Liver (tissue), 9 donors: ENCODE measurements around the gene NFIX. TPM values are rescaled to one million over a fixed set of nuclear protein-coding genes. Genes with fewer than 3 reads are reported as not detected.

Experiments used
- DNase-seq: peaks from one replicate; pipeline ENCODE4 v3.0.0-alpha.2; 2017; ENCODE audit warnings: low spot score
- H3K27ac ChIP-seq, 2 donors: one replicate each; pipeline ENCODE4 v1.7.0; 2013; ENCODE audit warnings: inconsistent platforms in 2 of 2, low read length in 2 of 2, control low read depth in 1 of 2, low read depth in 1 of 2, mild to moderate bottlenecking in 1 of 2
- H3K27me3 ChIP-seq, 4 donors: one replicate each; pipeline versions ENCODE4 v1.6.1 to v1.7.0; 2013; ENCODE audit warnings: low read length in 3 of 4, inconsistent platforms in 1 of 4, mild to moderate bottlenecking in 1 of 4, moderate library complexity in 1 of 4; ENCODE audit not compliant: control insufficient read depth in 4 of 4, insufficient read depth in 4 of 4
- H3K36me3 ChIP-seq, 4 donors: one replicate each; pipeline versions ENCODE4 v1.6.1 to v1.7.0; 2013; ENCODE audit warnings: low read length in 3 of 4, mild to moderate bottlenecking in 3 of 4, low read depth in 1 of 4, moderate library complexity in 1 of 4; ENCODE audit not compliant: control insufficient read depth in 4 of 4, insufficient read depth in 3 of 4
- H3K4me1 ChIP-seq, 4 donors: one replicate each; pipeline versions ENCODE4 v1.6.1 to v1.7.0; 2013; ENCODE audit warnings: low read length in 3 of 4, mild to moderate bottlenecking in 3 of 4, moderate library complexity in 1 of 4; ENCODE audit not compliant: control insufficient read depth in 4 of 4, insufficient read depth in 4 of 4
- H3K4me3 ChIP-seq, 3 donors: one replicate each; pipeline versions ENCODE4 v1.6.1 to v1.7.0; 2013; ENCODE audit warnings: low read length in 3 of 3, control low read depth in 1 of 3, low read depth in 1 of 3, mild to moderate bottlenecking in 1 of 3
- H3K9ac ChIP-seq, 2 donors: one replicate each; pipeline ENCODE4 v1.7.0; 2013; ENCODE audit warnings: low read length in 2 of 2, mild to moderate bottlenecking in 2 of 2, moderate library complexity in 2 of 2, control low read depth in 1 of 2, low read depth in 1 of 2
- H3K9me3 ChIP-seq, 4 donors: one replicate each; pipeline versions ENCODE4 v1.6.1 to v1.7.0; 2013; ENCODE audit warnings: low read length in 3 of 4; ENCODE audit not compliant: control insufficient read depth in 4 of 4
- EGR1 ChIP-seq, 2 donors: IDR thresholded peaks; 2 replicates each; pipeline ENCODE4 v1.6.1; 2016 to 2018; ENCODE audit warnings: antibody characterized with exemption in 2 of 2, low read depth in 2 of 2
- FOXA1 ChIP-seq: IDR thresholded peaks from 2 replicates; pipeline ENCODE4 v1.6.1; 2016; ENCODE audit warnings: antibody characterized with exemption
- FOXA2 ChIP-seq: IDR thresholded peaks from 2 replicates; pipeline ENCODE4 v1.6.1; 2016; ENCODE audit warnings: antibody characterized with exemption
- GABPA ChIP-seq, 2 donors: IDR thresholded peaks in 1 of 2; conservative IDR thresholded peaks in 1 of 2; 2 replicates each; pipeline ENCODE4 v1.6.1; 2016; ENCODE audit warnings: antibody characterized with exemption in 2 of 2, mild to moderate bottlenecking in 1 of 2, moderate library complexity in 1 of 2
- HNF4A ChIP-seq, 2 donors: conservative IDR thresholded peaks; 2 replicates each; pipeline ENCODE4 v1.6.1; 2016; ENCODE audit warnings: antibody characterized with exemption in 2 of 2, mild to moderate bottlenecking in 2 of 2
- HNF4G ChIP-seq: IDR thresholded peaks from 2 replicates; pipeline ENCODE4 v1.6.1; 2016; ENCODE audit warnings: antibody characterized with exemption
- JUND ChIP-seq, 2 donors: IDR thresholded peaks; 2 replicates each; pipeline ENCODE4 v1.6.1; 2016; ENCODE audit warnings: antibody characterized with exemption in 2 of 2
- NR2F2 ChIP-seq: IDR thresholded peaks from 2 replicates; pipeline ENCODE4 v1.6.1; 2016; ENCODE audit warnings: antibody characterized with exemption
- RAD21 ChIP-seq, 2 donors: IDR thresholded peaks; 2 replicates each; pipeline ENCODE4 v1.6.1; 2016; ENCODE audit warnings: antibody characterized with exemption in 2 of 2, mild to moderate bottlenecking in 2 of 2
- RXRA ChIP-seq, 2 donors: IDR thresholded peaks; 2 replicates each; pipeline ENCODE4 v1.6.1; 2017 to 2018; ENCODE audit warnings: antibody characterized with exemption in 2 of 2, mild to moderate bottlenecking in 1 of 2
- SP1 ChIP-seq: IDR thresholded peaks from 2 replicates; pipeline ENCODE4 v1.6.1; 2018; ENCODE audit warnings: antibody characterized with exemption, mild to moderate bottlenecking
- TAF1 ChIP-seq: conservative IDR thresholded peaks from 2 replicates; pipeline ENCODE4 v1.6.1; 2016; ENCODE audit warnings: antibody characterized with exemption, mild to moderate bottlenecking
- YY1 ChIP-seq: IDR thresholded peaks from 2 replicates; pipeline ENCODE4 v1.6.1; 2016; ENCODE audit warnings: antibody characterized with exemption, mild to moderate bottlenecking
- WGBS: extraction: QIAGEN DNeasy Blood & Tissue Kit; methylation state at CpG from one replicate; pipeline ENCODE4 v1.1.7; 2013; 5-methylcytosine and 5-hydroxymethylcytosine counted together
- polyA plus RNA-seq, 2 donors: library from polyadenylated mRNA; stranded (reverse) in 1 of 2; unstranded in 1 of 2; fragments of 200-250 nt in 1 of 2; fragments of >200 nt in 1 of 2; fragmentation: Nextera tagmentation in 1 of 2; extraction: Ambion mirVana in 1 of 2; gene quantifications; one replicate each; pipeline versions ENCODE4 v1.2.1 to v1.2.3, GENCODE V29; 2013 to 2015
- total RNA-seq, 2 donors: library from RNA; depleted of rRNA; stranded (reverse); fragments of >200 nt; gene quantifications; one replicate each; pipeline ENCODE4 v1.2.3, GENCODE V29; 2014
- TF ChIP-seq, protein P1 (sequence below): fragments of 150-350 bp; IDR thresholded peaks from 2 replicates; pipeline ENCODE4 v1.5.1; 2017; ENCODE audit warnings: improper control_type of control experiment, low read depth, low read length; ENCODE audit not compliant: missing input control
- TF ChIP-seq, protein P2 (sequence below): IDR thresholded peaks from 2 replicates; pipeline ENCODE4 v1.6.1; 2016; ENCODE audit warnings: antibody characterized with exemption
- TF ChIP-seq, protein P3 (sequence below): IDR thresholded peaks from 2 replicates; pipeline ENCODE4 v1.6.1; 2016; ENCODE audit warnings: antibody characterized with exemption
- TF ChIP-seq, protein P4 (sequence below): IDR thresholded peaks from 2 replicates; pipeline ENCODE4 v1.6.1; 2016; ENCODE audit warnings: antibody characterized with exemption
- TF ChIP-seq, protein P5 (sequence below): IDR thresholded peaks from 2 replicates; pipeline ENCODE4 v1.6.1; 2016; ENCODE audit warnings: antibody characterized with exemption, mild to moderate bottlenecking
- donor health status: healthy.
- donor health status: healthy.
- donor health status: healthy.
- donor health status: healthy.
- donor health status: healthy.

NFIX gene
- total and polyA plus RNA-seq, 4 donors: 3.3 to 18.4 (median 12.6) TPM

DNA sequence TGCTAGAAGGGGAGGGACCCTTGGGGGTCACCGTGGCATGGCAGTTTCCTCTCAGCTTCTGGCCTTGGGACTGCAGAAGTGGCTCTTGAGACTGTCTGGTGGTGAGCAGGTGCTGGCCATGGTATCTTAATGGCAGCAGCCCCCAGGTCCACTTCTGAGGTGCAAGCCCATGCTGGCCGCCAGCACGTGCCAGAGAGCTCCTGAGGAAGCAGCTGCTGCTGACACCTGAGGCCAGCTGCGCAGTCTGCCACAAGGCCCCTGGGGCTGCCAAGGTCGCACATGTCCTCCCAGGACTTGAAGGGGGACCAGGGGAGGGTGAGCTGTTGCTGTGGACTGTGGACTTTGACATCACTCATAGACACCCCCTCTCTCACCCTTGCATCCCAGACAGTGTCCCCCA lies 48.0 kb downstream of the NFIX start:
- peaks cover 1 to 12% (median 11%) of the 10 kb centered on the region in 4 donors for H3K4me1 ChIP-seq
- H3K27ac ChIP-seq: no peak overlapping the region
- DNase-seq: no peak
- no peaks in the 10 kb centered on the region for H3K27me3 ChIP-seq
- H3K9me3 ChIP-seq: no peaks in the 10 kb centered on the region
- no peak overlapping the region for H3K4me3 ChIP-seq
- TF ChIP-seq EGR1 (IDR thresholded peaks at IDR 0.05; ENCODE audit: low read depth in 2 of 2): no peak
- TF ChIP-seq GABPA (IDR thresholded peaks at IDR 0.05 in 1 of 2, conservative IDR thresholded peaks at IDR 0.05 in 1 of 2): no peak
- TF ChIP-seq, protein P1, sequence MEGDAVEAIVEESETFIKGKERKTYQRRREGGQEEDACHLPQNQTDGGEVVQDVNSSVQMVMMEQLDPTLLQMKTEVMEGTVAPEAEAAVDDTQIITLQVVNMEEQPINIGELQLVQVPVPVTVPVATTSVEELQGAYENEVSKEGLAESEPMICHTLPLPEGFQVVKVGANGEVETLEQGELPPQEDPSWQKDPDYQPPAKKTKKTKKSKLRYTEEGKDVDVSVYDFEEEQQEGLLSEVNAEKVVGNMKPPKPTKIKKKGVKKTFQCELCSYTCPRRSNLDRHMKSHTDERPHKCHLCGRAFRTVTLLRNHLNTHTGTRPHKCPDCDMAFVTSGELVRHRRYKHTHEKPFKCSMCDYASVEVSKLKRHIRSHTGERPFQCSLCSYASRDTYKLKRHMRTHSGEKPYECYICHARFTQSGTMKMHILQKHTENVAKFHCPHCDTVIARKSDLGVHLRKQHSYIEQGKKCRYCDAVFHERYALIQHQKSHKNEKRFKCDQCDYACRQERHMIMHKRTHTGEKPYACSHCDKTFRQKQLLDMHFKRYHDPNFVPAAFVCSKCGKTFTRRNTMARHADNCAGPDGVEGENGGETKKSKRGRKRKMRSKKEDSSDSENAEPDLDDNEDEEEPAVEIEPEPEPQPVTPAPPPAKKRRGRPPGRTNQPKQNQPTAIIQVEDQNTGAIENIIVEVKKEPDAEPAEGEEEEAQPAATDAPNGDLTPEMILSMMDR: no peak
- no peak for TF ChIP-seq RXRA (IDR thresholded peaks at IDR 0.05)
- no peak for TF ChIP-seq RAD21 (IDR thresholded peaks at IDR 0.05)
- TF ChIP-seq, protein P2, sequence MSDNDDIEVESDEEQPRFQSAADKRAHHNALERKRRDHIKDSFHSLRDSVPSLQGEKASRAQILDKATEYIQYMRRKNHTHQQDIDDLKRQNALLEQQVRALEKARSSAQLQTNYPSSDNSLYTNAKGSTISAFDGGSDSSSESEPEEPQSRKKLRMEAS: no peak
- TF ChIP-seq JUND (IDR thresholded peaks at IDR 0.05): no peak
- WGBS: 76% methylated on average over 5 of the region's 5 CpGs
- H3K9ac ChIP-seq: no peak overlapping the region
- peaks cover 0 to 2% (median 0%) of the 10 kb centered on the region in 4 donors for H3K36me3 ChIP-seq

DNA sequence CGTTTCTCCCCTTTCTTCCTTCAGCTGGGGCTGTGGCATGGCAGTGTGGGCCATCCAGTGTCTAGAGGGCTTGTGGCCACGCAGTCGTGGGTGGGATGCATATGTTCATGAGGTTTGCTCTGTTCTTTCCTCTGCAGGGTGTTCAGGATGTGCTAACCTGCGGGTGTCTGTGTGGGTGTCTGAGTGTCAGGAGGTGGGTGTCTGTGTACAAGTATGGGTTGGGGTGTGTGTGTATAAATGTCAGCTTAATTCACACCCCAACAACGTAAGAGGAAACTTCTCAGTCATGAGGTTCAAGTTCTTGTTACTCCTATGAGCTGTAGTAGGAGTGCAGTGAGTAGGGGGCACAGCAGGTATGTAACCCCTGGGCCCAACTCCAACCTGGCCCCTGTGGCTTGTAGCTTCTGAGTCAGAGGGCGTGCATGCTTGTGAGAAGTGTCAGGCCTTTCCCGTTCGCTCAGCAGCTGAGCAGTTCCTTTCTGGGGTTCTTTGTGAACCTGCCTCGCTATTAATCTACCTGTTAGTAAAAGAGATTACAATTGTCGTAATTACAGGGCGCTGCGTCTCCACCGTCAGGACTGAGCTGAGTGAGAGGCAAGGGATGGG lies 49.1 kb downstream of the NFIX start:
- no peak overlapping the region for H3K9ac ChIP-seq
- no peak overlapping the region for H3K4me3 ChIP-seq
- no peak for DNase-seq
- H3K27ac ChIP-seq: no peak overlapping the region
- TF ChIP-seq EGR1 (IDR thresholded peaks at IDR 0.05; ENCODE audit: low read depth in 2 of 2) (no peak), SP1 (no peak), HNF4G (no peak), FOXA1 (no peak), FOXA2 (no peak), NR2F2 (no peak), YY1 (no peak), HNF4A (conservative IDR thresholded peaks at IDR 0.05) (no peak), JUND (IDR thresholded peaks at IDR 0.05) (no peak), RAD21 (IDR thresholded peaks at IDR 0.05) (no peak), RXRA (IDR thresholded peaks at IDR 0.05) (no peak), TAF1 (no peak)
- TF ChIP-seq, protein P3, sequence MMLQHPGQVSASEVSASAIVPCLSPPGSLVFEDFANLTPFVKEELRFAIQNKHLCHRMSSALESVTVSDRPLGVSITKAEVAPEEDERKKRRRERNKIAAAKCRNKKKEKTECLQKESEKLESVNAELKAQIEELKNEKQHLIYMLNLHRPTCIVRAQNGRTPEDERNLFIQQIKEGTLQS: no peak
- TF ChIP-seq, protein P2: no peak
- TF ChIP-seq, protein P4, sequence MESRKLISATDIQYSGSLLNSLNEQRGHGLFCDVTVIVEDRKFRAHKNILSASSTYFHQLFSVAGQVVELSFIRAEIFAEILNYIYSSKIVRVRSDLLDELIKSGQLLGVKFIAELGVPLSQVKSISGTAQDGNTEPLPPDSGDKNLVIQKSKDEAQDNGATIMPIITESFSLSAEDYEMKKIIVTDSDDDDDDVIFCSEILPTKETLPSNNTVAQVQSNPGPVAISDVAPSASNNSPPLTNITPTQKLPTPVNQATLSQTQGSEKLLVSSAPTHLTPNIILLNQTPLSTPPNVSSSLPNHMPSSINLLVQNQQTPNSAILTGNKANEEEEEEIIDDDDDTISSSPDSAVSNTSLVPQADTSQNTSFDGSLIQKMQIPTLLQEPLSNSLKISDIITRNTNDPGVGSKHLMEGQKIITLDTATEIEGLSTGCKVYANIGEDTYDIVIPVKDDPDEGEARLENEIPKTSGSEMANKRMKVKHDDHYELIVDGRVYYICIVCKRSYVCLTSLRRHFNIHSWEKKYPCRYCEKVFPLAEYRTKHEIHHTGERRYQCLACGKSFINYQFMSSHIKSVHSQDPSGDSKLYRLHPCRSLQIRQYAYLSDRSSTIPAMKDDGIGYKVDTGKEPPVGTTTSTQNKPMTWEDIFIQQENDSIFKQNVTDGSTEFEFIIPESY: no peak
- TF ChIP-seq, protein P1: no peak
- TF ChIP-seq, protein P5, sequence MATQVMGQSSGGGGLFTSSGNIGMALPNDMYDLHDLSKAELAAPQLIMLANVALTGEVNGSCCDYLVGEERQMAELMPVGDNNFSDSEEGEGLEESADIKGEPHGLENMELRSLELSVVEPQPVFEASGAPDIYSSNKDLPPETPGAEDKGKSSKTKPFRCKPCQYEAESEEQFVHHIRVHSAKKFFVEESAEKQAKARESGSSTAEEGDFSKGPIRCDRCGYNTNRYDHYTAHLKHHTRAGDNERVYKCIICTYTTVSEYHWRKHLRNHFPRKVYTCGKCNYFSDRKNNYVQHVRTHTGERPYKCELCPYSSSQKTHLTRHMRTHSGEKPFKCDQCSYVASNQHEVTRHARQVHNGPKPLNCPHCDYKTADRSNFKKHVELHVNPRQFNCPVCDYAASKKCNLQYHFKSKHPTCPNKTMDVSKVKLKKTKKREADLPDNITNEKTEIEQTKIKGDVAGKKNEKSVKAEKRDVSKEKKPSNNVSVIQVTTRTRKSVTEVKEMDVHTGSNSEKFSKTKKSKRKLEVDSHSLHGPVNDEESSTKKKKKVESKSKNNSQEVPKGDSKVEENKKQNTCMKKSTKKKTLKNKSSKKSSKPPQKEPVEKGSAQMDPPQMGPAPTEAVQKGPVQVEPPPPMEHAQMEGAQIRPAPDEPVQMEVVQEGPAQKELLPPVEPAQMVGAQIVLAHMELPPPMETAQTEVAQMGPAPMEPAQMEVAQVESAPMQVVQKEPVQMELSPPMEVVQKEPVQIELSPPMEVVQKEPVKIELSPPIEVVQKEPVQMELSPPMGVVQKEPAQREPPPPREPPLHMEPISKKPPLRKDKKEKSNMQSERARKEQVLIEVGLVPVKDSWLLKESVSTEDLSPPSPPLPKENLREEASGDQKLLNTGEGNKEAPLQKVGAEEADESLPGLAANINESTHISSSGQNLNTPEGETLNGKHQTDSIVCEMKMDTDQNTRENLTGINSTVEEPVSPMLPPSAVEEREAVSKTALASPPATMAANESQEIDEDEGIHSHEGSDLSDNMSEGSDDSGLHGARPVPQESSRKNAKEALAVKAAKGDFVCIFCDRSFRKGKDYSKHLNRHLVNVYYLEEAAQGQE: no peak
- WGBS: 88% methylated on average over 13 of the region's 13 CpGs
- no peaks in the 10 kb centered on the region for H3K9me3 ChIP-seq
- H3K4me1 ChIP-seq: peaks cover 1 to 3% (median 2%) of the 10 kb centered on the region in 4 donors
- peaks cover 0 to 2% (median 0%) of the 10 kb centered on the region in 4 donors for H3K36me3 ChIP-seq
- H3K27me3 ChIP-seq: no peaks in the 10 kb centered on the region
